Chondrocyte (in vitro differentiated cells): ENCODE results near the gene ADORA1. TPM values are rescaled to one million over a fixed set of nuclear protein-coding genes. Genes with fewer than 3 reads are reported as not detected.

Experiments used
- DNase-seq: peaks from one replicate; pipeline ENCODE4 v3.0.0; 2021; ENCODE audit warnings: mixed read lengths, low spot score
- H3K27ac Mint-ChIP-seq: one replicate; pipeline ENCODE4 v1.8.0; 2021; ENCODE audit warnings: mild to moderate bottlenecking, moderate library complexity, mixed read lengths; ENCODE audit not compliant: unreplicated experiment
- H3K27me3 Mint-ChIP-seq: 2 replicates; pipeline ENCODE4 v1.8.0; 2021; ENCODE audit warnings: low read depth, mixed read lengths
- H3K36me3 Mint-ChIP-seq: 2 replicates; pipeline ENCODE4 v1.8.0; 2021; ENCODE audit warnings: low read depth, mixed read lengths
- H3K4me1 Mint-ChIP-seq: 2 replicates; pipeline ENCODE4 v1.8.0; 2021; ENCODE audit warnings: low read depth, mild to moderate bottlenecking, mixed read lengths
- H3K4me3 Mint-ChIP-seq: one replicate; pipeline ENCODE4 v1.8.0; 2021; ENCODE audit warnings: mild to moderate bottlenecking, moderate library complexity, mixed read lengths; ENCODE audit not compliant: unreplicated experiment
- H3K9me3 Mint-ChIP-seq: 2 replicates; pipeline ENCODE4 v1.8.0; 2021; ENCODE audit warnings: low read depth, mixed read lengths
- total RNA-seq: library from RNA; stranded (reverse); gene quantifications from 3 replicates; pipeline ENCODE4 v1.2.1, GENCODE V29; 2021
- TF ChIP-seq, protein P1 (sequence below): fragments of 200-600 bp; sonication (generic); IDR thresholded peaks from 2 replicates; pipeline ENCODE4 v1.5.0; 2021; ENCODE audit warnings: antibody characterized with exemption, mild to moderate bottlenecking, moderate library complexity

ADORA1 gene
- total RNA-seq, 1 donor from 2014 or later: 1.7 TPM

DNA sequence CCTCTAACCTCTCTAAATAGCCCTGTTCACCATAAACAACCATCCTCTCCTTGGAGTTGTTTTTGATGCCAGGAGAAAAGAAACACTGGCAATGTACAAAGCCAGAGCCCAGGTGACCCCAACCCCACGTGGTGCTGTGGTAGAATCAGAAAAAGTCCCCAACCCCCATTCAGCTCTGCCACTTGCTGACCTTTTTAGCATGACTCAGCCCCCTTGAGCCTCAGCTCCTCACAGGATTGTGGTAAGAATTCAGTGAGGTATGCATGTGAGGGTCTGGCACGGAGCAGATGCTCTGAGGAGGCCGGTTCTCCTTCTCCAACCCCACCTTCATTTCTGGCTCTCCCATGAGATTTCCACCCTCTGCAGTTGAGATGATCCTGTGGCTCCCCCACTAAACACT lies 70.1 kb downstream of the ADORA1 start:
- no peak for DNase-seq
- Mint-ChIP-seq H3K36me3 (peaks cover 2% of the 10 kb centered on the region), H3K4me3 (no peak overlapping the region)

DNA sequence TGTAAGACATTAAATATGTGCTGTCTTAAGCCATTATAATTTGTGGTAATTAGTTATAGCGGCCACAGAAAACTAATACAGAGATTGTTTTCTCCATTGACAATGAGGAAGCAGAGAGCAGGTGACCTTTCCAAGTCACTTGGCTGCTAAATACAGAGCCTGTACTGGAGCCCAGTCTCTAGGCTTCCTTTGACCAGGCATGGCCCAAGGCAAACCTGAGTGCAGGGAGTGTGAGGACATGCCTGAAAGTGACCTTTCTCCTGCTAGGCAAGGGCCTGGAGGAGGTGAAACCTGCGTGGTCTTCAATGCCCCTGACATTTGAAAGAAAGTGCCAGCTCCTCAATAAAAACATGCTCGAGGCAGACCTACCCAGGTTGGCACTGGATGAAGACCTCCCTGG lies 71.5 kb downstream of the ADORA1 start:
- H3K9me3 Mint-ChIP-seq: no peaks in the 10 kb centered on the region
- H3K36me3 Mint-ChIP-seq: peaks cover 2% of the 10 kb centered on the region
- H3K27me3 Mint-ChIP-seq: peaks cover 13% of the 10 kb centered on the region
- no peak overlapping the region for H3K4me3 Mint-ChIP-seq
- TF ChIP-seq, protein P1, sequence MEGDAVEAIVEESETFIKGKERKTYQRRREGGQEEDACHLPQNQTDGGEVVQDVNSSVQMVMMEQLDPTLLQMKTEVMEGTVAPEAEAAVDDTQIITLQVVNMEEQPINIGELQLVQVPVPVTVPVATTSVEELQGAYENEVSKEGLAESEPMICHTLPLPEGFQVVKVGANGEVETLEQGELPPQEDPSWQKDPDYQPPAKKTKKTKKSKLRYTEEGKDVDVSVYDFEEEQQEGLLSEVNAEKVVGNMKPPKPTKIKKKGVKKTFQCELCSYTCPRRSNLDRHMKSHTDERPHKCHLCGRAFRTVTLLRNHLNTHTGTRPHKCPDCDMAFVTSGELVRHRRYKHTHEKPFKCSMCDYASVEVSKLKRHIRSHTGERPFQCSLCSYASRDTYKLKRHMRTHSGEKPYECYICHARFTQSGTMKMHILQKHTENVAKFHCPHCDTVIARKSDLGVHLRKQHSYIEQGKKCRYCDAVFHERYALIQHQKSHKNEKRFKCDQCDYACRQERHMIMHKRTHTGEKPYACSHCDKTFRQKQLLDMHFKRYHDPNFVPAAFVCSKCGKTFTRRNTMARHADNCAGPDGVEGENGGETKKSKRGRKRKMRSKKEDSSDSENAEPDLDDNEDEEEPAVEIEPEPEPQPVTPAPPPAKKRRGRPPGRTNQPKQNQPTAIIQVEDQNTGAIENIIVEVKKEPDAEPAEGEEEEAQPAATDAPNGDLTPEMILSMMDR: no peak
- no peak overlapping the region for H3K27ac Mint-ChIP-seq
- no peak for DNase-seq
- H3K4me1 Mint-ChIP-seq: peaks cover 30% of the 10 kb centered on the region

More for the DNA sequence above, 70.1 kb downstream of the ADORA1 start:
- Mint-ChIP-seq H3K27me3 (peaks cover 9% of the 10 kb centered on the region), H3K27ac (peak overlapping the region; percentile 60), H3K4me1 (peaks cover 30% of the 10 kb centered on the region), H3K9me3 (no peaks in the 10 kb centered on the region)
- TF ChIP-seq, protein P1: no peak

DNA sequence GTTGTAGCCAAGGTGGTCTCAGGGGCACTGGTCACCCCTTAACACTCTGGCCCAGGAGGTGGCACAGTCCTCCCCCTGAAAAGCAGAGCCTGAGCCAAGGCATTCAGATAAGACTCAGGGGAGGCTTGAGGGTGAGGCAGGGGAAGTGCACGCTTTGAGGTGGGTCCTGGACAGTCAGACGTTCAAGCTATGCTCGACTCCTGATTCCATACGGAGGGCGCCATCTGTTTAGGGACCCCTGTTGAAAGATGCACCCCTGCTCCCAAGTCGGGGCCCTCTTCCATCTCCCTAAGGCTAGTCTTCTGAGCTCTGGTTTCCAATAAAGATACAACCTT lies 71.9 kb downstream of the ADORA1 start:
- Mint-ChIP-seq H3K27ac (no peak overlapping the region), H3K9me3 (no peaks in the 10 kb centered on the region), H3K4me1 (peaks cover 30% of the 10 kb centered on the region), H3K27me3 (peaks cover 13% of the 10 kb centered on the region), H3K36me3 (peaks cover 3% of the 10 kb centered on the region), H3K4me3 (no peak overlapping the region)
- DNase-seq: no peak
- TF ChIP-seq, protein P1: no peak

DNA sequence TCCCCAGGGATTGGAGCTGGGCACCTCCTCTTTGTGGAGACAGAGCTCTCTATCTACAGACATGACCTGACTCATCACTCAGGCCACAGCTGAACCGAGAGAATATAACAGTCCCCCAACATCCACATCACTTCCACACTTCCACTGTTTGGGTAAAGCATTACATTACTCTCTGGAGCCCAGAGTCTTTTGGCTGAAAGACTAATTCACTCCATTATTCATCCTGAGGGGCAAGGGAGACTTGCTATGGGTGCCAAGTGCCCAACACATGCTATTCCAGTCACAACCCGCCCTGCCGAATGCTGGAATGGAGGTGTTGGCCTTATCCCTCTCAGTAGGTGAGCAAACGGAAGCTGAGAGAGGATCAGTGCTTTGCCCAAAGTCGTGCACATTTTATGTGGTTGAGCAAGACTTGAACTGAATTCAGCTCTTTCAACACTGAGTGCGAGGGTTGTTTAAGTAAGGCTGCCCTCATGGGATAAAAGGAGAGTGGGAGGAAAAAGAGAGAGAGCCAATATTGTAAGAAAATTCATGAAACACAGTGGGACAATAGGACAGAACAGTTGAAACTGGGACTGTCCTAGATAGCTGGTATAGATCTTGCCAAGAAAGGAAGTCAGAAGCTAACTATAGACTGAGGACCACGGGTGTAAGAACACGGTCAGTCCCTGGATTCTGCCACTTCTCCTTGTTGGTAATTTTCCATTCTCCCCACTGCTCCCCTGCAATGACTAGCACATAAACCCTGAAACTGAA lies 72.5 kb downstream of the ADORA1 start:
- H3K36me3 Mint-ChIP-seq: peaks cover 3% of the 10 kb centered on the region

DNA sequence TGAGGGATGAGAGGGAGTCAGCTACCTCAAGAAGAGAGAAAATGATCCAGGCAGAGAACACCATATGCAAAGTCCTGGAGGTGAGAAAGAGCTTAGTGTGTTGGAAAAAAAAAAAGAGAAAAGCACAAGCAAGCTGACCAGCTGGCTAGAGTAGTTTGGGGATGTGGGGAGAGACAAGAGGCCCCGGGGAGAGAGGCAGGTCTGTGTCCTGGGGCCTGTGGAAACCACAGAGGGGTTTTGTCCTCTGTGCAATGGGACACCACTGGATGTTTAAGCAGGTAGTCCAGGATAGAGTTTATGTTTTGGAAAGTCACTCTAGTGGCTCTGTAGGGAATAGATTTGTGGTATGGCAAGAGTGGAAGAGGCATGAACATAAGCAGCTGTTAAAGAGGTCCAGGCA lies 73.4 kb downstream of the ADORA1 start:
- no peak overlapping the region for H3K4me3 Mint-ChIP-seq
- peaks cover 3% of the 10 kb centered on the region for H3K36me3 Mint-ChIP-seq
- TF ChIP-seq, protein P1: no peak
- no peak for DNase-seq
- H3K27me3 Mint-ChIP-seq: peaks cover 13% of the 10 kb centered on the region
- no peak overlapping the region for H3K27ac Mint-ChIP-seq
- H3K9me3 Mint-ChIP-seq: no peaks in the 10 kb centered on the region
- peaks cover 26% of the 10 kb centered on the region for H3K4me1 Mint-ChIP-seq

More for the DNA sequence above, 72.5 kb downstream of the ADORA1 start:
- Mint-ChIP-seq H3K4me1 (peaks cover 30% of the 10 kb centered on the region), H3K9me3 (no peaks in the 10 kb centered on the region), H3K4me3 (no peak overlapping the region), H3K27ac (no peak overlapping the region), H3K27me3 (peaks cover 13% of the 10 kb centered on the region)
- TF ChIP-seq, protein P1: no peak
- no peak for DNase-seq
